GM12801 (cell line): ENCODE results near the gene TMPRSS6.

Source experiments
- CTCF ChIP-seq: IDR thresholded peaks from one replicate; pipeline ENCODE4 v1.5.1; 2011; ENCODE audit warnings: control low read depth; ENCODE audit not compliant: insufficient read length; ENCODE audit errors: extremely low read depth

Gene TMPRSS6

DNA sequence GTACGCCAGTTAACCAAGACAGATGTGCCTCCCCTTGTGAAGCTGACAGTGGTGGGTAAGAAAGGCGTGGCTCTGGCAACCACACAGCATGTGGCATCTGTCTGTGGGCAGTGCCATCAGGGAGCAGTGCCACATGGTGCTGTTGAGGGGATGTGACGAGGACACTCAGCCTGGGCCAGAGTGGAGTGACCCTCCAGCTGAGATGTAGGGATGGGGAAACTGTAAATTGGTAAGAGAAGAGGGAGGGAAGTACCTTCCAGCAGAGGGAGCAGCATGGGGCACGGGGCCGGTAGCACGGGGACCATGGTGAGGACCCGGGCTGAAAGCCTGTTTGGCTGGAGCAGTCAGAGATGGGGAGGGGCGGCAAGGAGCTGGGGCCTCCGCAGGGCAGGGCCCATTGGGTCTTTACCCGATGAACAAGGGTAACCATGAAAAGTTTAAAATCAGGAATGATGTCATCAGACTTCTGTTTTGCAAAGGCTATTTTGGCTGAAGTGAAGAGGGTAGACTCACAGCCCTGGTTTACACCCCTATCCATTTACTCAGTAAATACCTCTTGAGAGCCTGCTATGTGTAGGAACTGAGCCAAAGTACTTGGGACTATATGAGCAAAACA is 10.4 kb downstream of the TMPRSS6 start:
- no peak for TF ChIP-seq CTCF

GRCh38 chr22:37097346-37097745 is 12.2 kb downstream of the TMPRSS6 start:
- no peak for TF ChIP-seq CTCF

DNA sequence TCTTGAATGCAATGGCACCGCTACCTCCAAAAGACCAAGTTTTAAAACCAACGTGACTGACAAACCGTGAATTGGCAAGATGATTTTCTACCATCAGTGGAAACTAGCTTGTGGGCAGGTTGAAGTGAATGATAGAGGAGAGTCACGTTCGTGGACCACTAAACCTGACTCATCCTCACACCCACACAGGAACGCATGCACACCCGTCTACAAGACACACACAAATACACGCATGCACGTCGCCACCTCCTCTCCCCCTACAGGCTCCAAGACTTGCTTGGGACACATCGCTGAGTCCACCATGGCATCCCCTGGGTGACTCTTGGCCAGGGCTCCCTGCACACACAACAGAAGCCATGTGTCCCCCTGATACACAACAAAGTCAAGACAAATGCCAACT is 14.4 kb downstream of the TMPRSS6 start:
- TF ChIP-seq CTCF, result no peak

GRCh38 chr22:37094239-37094638 is 15.3 kb downstream of the TMPRSS6 start:
- TF ChIP-seq CTCF, result no peak

DNA sequence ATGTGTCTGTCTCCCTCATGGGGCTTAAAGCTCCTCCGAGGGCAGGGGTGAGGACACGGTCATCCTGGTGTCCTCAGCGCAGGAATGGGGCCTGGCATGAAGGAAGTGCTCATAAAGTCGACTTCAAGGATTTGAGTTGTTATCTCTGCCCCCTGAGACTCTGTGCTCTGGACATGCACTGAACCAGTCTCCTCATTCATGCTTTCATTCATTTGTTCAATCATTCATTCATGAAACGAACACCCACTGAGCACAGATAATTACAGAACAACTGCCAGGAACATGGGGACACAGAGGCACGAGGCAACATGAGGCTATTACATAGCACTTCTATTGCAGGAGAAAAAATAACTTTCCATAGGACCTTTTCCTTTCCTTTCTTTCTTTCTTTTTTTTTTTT is 16.5 kb downstream of the TMPRSS6 start:
- TF ChIP-seq CTCF, result no peak

- TF ChIP-seq CTCF, result no peak
Measured at GRCh38 chr22:37091994-37092393, 17.5 kb downstream of the TMPRSS6 start.

- no peak for TF ChIP-seq CTCF
Measured at GRCh38 chr22:37090920-37091695, 18.4 kb downstream of the TMPRSS6 start.
